Sigmoid colon (tissue), 7 donors: ENCODE data around the gene RPL19. TPM values are rescaled to one million over a fixed set of nuclear protein-coding genes. Genes with fewer than 3 reads are reported as not detected.
A peak's percentile ranks its signal among the peaks of the same experiment; 100 is the strongest.

ENCODE experiments used
- DNase-seq: peaks from one replicate; pipeline ENCODE4 v3.0.0-alpha.2; 2019
- H3K27ac ChIP-seq, 4 donors: fragments of 200-600 bp; sonication (generic); one replicate each; pipeline ENCODE4 v1.5.1; 2016 to 2019; ENCODE audit warnings: mild to moderate bottlenecking in 1 of 4
- H3K27me3 ChIP-seq, 3 donors: fragments of 200-600 bp; sonication (generic); one replicate each; pipeline ENCODE4 v1.5.1; 2019; ENCODE audit warnings: mild to moderate bottlenecking in 1 of 3
- H3K36me3 ChIP-seq, 4 donors: fragments of 200-600 bp; sonication (generic); one replicate each; pipeline ENCODE4 v1.5.1; 2016 to 2019
- H3K4me1 ChIP-seq, 4 donors: fragments of 200-600 bp; sonication (generic); one replicate each; pipeline ENCODE4 v1.5.1; 2017 to 2019
- H3K4me3 ChIP-seq, 4 donors: fragments of 200-600 bp; sonication (generic); one replicate each; pipeline ENCODE4 v1.5.1; 2017 to 2019; ENCODE audit warnings: mild to moderate bottlenecking in 2 of 4, moderate library complexity in 1 of 4
- H3K9me3 ChIP-seq, 4 donors: fragments of 200-600 bp in 3 of 4; sonication (generic) in 3 of 4; one replicate each; pipeline versions ENCODE4 v1.5.1 to v1.6.1; 2013 to 2019
- CTCF ChIP-seq, 4 experiments: fragments of 450-650 bp in 3 of 4; fragments of 200-600 bp in 1 of 4; IDR thresholded peaks; one replicate each; pipeline ENCODE4 v1.5.1; 2016 to 2019; ENCODE audit warnings: antibody characterized with exemption in 4 of 4, mild to moderate bottlenecking in 3 of 4, moderate library complexity in 2 of 4
- EP300 ChIP-seq, 4 donors: sonication (generic); formaldehyde crosslinking; IDR thresholded peaks; one replicate each; pipeline ENCODE4 v1.6.1; 2017; ENCODE audit warnings: antibody characterized with exemption in 4 of 4
- POLR2A ChIP-seq, 2 donors: fragments of 450-650 bp; IDR thresholded peaks; one replicate each; pipeline ENCODE4 v1.6.1; 2016; ENCODE audit warnings: antibody characterized with exemption in 2 of 2, mild to moderate bottlenecking in 2 of 2, moderate library complexity in 2 of 2
- POLR2AphosphoS5 ChIP-seq, 4 donors: sonication (generic); formaldehyde crosslinking; IDR thresholded peaks; one replicate each; pipeline ENCODE4 v1.6.1; 2017; ENCODE audit warnings: antibody characterized with exemption in 4 of 4
- WGBS, 2 donors: extraction: QIAGEN DNeasy Blood & Tissue Kit; methylation state at CpG; one replicate each; pipeline ENCODE4 v1.1.7; 2013; 5-methylcytosine and 5-hydroxymethylcytosine counted together
- intact Hi-C: fragments of 100-400 bp; cut with DNase I; formaldehyde crosslinking; loops from one replicate; pipeline ENCODE4 v1.15.1; 2023
- polyA plus RNA-seq, 3 donors: library from polyadenylated mRNA; stranded (reverse); fragments of 200-250 nt; gene quantifications; one replicate each; pipeline ENCODE4 v1.2.3, GENCODE V29; 2013
- total RNA-seq, 4 donors: library from RNA; depleted of rRNA; stranded (reverse); fragments of >200 nt; gene quantifications; one replicate each; pipeline ENCODE4 v1.1.0, GENCODE V29; 2016
- donor health status: healthy with polysubstance abuse.
- donor health status: Bipolar disorder and iron deficiency.
- donor health status: healthy.

The RPL19 gene
- total and polyA plus RNA-seq, 7 donors = 2,689 to 4,685 (median 3,919) TPM

GRCh38 chr17:39161962-39162361 is 38.1 kb upstream of the RPL19 start:
- Histone ChIP-seq H3K36me3 (no peaks in the 10 kb centered on the region), H3K4me1 (peaks cover 0 to 22% (median 14%) of the 10 kb centered on the region in 4 donors), H3K4me3 (no peak overlapping the region), H3K27me3 (peaks cover 0 to 3% (median 0%) of the 10 kb centered on the region in 3 donors), H3K9me3 (no peaks in the 10 kb centered on the region), H3K27ac (no peak overlapping the region)
- no peak for TF ChIP-seq POLR2A (IDR thresholded peaks at IDR 0.05)
- TF ChIP-seq CTCF (IDR thresholded peaks at IDR 0.05) = no peak
- no peak for TF ChIP-seq EP300 (IDR thresholded peaks at IDR 0.05)
- no peak for TF ChIP-seq POLR2AphosphoS5 (IDR thresholded peaks at IDR 0.05)
- intact Hi-C loops = no loop called here
- WGBS, 2 donors = 62 to 74% methylated on average over 2 of the region's 2 CpGs
- no peak for DNase-seq

GRCh38 chr17:39164675-39165143 is 35.4 kb upstream of the RPL19 start:
- Histone ChIP-seq H3K36me3 (no peaks in the 10 kb centered on the region), H3K27me3 (no peaks in the 10 kb centered on the region), H3K4me1 (peaks cover 0 to 25% (median 16%) of the 10 kb centered on the region in 4 donors), H3K27ac (peak overlapping the region; percentile 35 to 64 (median 55)), H3K9me3 (no peaks in the 10 kb centered on the region), H3K4me3 (peak overlapping the region; percentile 35 to 62 (median 50))
- intact Hi-C loops = loop anchor here (1.0 to 5.0 kb wide), 2 partner anchors 34 to 68 kb away; no protein-coding TSS in a partner anchor
- DNase-seq = peak; percentile 98
- TF ChIP-seq POLR2A (IDR thresholded peaks at IDR 0.05) = no peak
- peak in 3 of 4 donors; percentile 51 to 59 (median 59) for TF ChIP-seq POLR2AphosphoS5 (IDR thresholded peaks at IDR 0.05)
- no peak for TF ChIP-seq EP300 (IDR thresholded peaks at IDR 0.05)
- TF ChIP-seq CTCF (IDR thresholded peaks at IDR 0.05) = peak; percentile 79 to 91 (median 83)
- WGBS, 2 donors = 0% methylated on average over 15 of the region's 15 CpGs

- H3K4me3 ChIP-seq = peak overlapping the region; percentile 35 to 62 (median 50)
- intact Hi-C loops = loop anchor here (5.0 kb wide), 1 partner anchor 67 kb away; no protein-coding TSS in a partner anchor
- TF ChIP-seq CTCF (IDR thresholded peaks at IDR 0.05) = no peak
- no peak for TF ChIP-seq POLR2AphosphoS5 (IDR thresholded peaks at IDR 0.05)
- no peak for TF ChIP-seq EP300 (IDR thresholded peaks at IDR 0.05)
- no peak for TF ChIP-seq POLR2A (IDR thresholded peaks at IDR 0.05)
- peak overlapping the region in 3 of 4 donors; percentile 50 to 64 (median 60) for H3K27ac ChIP-seq
- H3K36me3 ChIP-seq = no peaks in the 10 kb centered on the region
- DNase-seq = no peak
- 8 to 33% methylated on average over 51 of the region's 51 CpGs for WGBS, 2 donors
- H3K9me3 ChIP-seq = no peaks in the 10 kb centered on the region
- peaks cover 0 to 25% (median 16%) of the 10 kb centered on the region in 4 donors for H3K4me1 ChIP-seq
- no peaks in the 10 kb centered on the region for H3K27me3 ChIP-seq
Measured at GRCh38 chr17:39165178-39165840, 34.8 kb upstream of the RPL19 start.

GRCh38 chr17:39165841-39166349 is 34.2 kb upstream of the RPL19 start, which contains the start of gene ARL5C:
ARL5C (minus strand) TSS chr17:39166161; CDS start chr17:39165760, 401 bp downstream.
- no peak for TF ChIP-seq EP300 (IDR thresholded peaks at IDR 0.05)
- TF ChIP-seq CTCF (IDR thresholded peaks at IDR 0.05) = no peak
- no peak for TF ChIP-seq POLR2A (IDR thresholded peaks at IDR 0.05)
- TF ChIP-seq POLR2AphosphoS5 (IDR thresholded peaks at IDR 0.05) = no peak
- 57 to 77% methylated on average over 17 of the region's 17 CpGs for WGBS, 2 donors
- peak within 1 kb of the TSS in 3 of 4 donors; percentile 50 to 64 (median 60) for H3K27ac ChIP-seq

More at GRCh38 chr17:39165841-39166349, 34.2 kb upstream of the RPL19 start, which contains the start of gene ARL5C:
- intact Hi-C loops = loop anchor here (5.0 kb wide), 1 partner anchor 66 kb away; no protein-coding TSS in a partner anchor
- Histone ChIP-seq H3K27me3 (no peaks in the 10 kb centered on the region), H3K4me1 (peaks cover 0 to 25% (median 16%) of the 10 kb centered on the region in 4 donors), H3K4me3 (peak within 1 kb of the TSS; percentile 35 to 62 (median 50)), H3K36me3 (no peaks in the 10 kb centered on the region), H3K9me3 (no peaks in the 10 kb centered on the region)
- DNase-seq = no peak
